ENCODE measurements around the gene SLC38A3.

The SLC38A3 gene

GRCh38 chr3:50269460-50269859 is 64.4 kb downstream of the SLC38A3 start:
- DNase-seq (ENCODE audit: low spot score): no peak

DNA sequence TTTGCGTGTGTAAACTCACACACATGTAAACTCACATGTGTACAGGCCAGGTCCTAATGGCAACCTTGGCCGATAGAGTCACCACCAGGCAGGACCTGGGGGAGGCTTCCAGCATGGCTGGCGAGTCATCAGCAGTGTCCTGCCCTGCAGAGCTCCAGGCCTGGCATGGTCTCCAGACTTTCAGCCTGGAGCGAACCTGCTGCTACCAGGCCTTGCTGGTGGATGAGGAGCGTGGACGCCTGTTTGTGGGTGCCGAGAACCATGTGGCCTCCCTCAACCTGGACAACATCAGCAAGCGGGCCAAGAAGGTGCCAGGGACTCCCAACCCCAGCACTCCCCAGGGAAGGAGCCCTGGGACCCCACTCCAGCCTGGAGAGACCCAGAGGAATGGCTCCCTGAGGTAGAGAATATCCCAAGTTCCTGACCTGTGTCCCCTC is 64.9 kb downstream of the SLC38A3 start:
- no peak for DNase-seq (ENCODE audit: low spot score)

DNA sequence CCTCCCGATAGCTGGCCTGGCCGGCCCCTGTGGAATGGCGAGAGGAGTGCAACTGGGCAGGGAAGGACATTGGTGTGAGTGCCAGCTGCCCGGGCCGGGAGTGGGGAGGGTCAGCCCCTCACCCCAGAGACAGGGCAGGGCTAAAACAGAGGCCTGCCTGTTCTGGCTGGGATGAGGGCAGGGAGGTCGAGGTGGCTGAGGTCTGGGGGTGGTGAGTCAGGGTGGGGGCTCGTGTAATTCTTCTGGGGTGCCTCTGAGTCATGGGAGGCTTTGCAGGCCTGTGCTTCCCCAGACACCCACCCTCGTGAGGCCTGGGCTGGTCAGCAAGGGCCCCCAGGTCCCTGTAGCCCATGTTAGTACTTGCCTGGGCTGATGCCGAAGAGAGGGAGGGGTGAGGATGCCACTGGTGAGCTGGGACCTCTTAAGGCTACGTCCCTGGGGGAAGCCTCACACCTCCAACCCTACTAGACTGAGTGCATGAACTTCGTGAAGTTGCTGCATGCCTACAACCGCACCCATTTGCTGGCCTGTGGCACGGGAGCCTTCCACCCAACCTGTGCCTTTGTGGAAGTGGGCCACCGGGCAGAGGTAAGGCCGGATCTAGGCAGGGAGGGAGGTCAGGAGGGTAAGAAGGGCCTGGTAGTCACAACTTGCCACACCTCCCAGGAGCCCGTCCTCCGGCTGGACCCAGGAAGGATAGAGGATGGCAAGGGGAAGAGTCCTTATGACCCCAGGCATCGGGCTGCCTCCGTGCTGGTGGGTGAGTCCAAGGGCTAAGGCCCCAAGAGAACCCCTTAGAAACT is 65.6 kb downstream of the SLC38A3 start:
- DNase-seq (ENCODE audit: low spot score): no peak
